WERI-Rb-1 (cell line): ENCODE data around the gene FBXW7.

Source experiments
- DNase-seq: peaks from one replicate; pipeline ENCODE4 v3.0.0-alpha.2; 2020
- H3K27ac ChIP-seq: fragments of 250-450 bp; sonication (Bioruptor Pico); 2 replicates; pipeline ENCODE4 v1.5.1; 2020; ENCODE audit warnings: mild to moderate bottlenecking, moderate library complexity
- H3K27me3 ChIP-seq: fragments of 250-450 bp; sonication (Bioruptor Pico); 2 replicates; pipeline ENCODE4 v1.5.1; 2021; ENCODE audit warnings: mild to moderate bottlenecking, low read depth, moderate library complexity; ENCODE audit not compliant: insufficient read depth, severe bottlenecking
- H3K36me3 ChIP-seq: fragments of 250-450 bp; sonication (Bioruptor Pico); 2 replicates; pipeline ENCODE4 v1.5.1; 2020; ENCODE audit warnings: mild to moderate bottlenecking, moderate library complexity
- H3K4me3 ChIP-seq: 2 replicates; pipeline ENCODE4 v1.5.1; 2011; ENCODE audit warnings: low read depth, mild to moderate bottlenecking, control low read depth, low read length
- H3K9me3 ChIP-seq: fragments of 250-450 bp; sonication (Bioruptor Pico); 2 replicates; pipeline ENCODE4 v1.5.1; 2021; ENCODE audit warnings: mild to moderate bottlenecking, moderate library complexity; ENCODE audit not compliant: severe bottlenecking
- CTCF ChIP-seq: IDR thresholded peaks from 2 replicates; pipeline ENCODE4 v1.5.1; 2011; ENCODE audit warnings: low read depth, mild to moderate bottlenecking, control low read depth, inconsistent platforms, low read length

The FBXW7 gene

DNA sequence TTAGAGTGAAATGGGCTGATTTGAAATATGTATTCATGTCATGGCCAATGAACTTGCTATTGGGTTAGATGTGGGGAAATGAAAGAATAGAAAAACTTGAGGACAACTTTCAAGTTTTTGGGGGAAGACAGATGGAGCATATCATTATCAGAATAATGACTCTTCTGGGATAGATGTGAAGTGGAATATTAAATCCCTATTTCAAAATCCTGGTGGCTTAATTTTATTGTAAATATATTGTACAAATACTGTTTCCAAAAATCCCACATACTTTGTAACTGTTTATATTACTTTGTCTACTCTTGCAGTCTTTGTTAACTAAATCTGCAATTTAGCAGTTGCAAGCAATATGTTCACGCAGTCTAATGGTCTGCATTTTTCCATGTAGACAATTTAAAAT is 35.9 kb upstream of the FBXW7 start:
- TF ChIP-seq CTCF, result no peak
- H3K36me3 ChIP-seq, result no peaks in the 10 kb centered on the region
- H3K4me3 ChIP-seq, result no peak overlapping the region
- DNase-seq, result no peak
- H3K27ac ChIP-seq, result no peak overlapping the region
- no peaks in the 10 kb centered on the region for H3K27me3 ChIP-seq
- no peaks in the 10 kb centered on the region for H3K9me3 ChIP-seq

GRCh38 chr4:152571296-152571695 is 35.4 kb upstream of the FBXW7 start:
- Histone ChIP-seq H3K4me3 (no peak overlapping the region), H3K27me3 (no peaks in the 10 kb centered on the region), H3K27ac (no peak overlapping the region), H3K9me3 (no peaks in the 10 kb centered on the region), H3K36me3 (no peaks in the 10 kb centered on the region)
- DNase-seq, result no peak
- no peak for TF ChIP-seq CTCF

GRCh38 chr4:152565333-152565732 is 29.4 kb upstream of the FBXW7 start:
- no peaks in the 10 kb centered on the region for H3K36me3 ChIP-seq
- no peak overlapping the region for H3K4me3 ChIP-seq
- H3K27ac ChIP-seq, result no peak overlapping the region
- no peaks in the 10 kb centered on the region for H3K9me3 ChIP-seq
- TF ChIP-seq CTCF, result no peak
- H3K27me3 ChIP-seq, result no peaks in the 10 kb centered on the region
- no peak for DNase-seq

DNA sequence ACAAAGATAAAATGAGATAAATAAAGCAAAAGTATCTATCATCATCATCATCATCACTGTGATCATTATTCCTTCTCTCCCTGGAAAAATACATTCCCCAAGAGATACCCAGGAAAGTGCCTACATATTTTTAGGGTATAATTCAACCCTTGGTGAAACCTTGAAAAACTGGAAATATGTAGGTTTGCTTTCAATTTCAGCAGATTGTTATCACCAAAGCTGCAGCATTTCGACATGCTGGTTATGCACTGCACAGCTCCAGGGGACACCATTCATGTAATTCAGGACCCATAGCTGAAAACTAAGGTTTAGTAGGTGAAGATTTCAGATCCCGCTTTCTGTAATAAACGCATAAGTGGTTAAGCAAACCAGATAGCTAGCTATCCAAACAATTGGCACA is 28.4 kb upstream of the FBXW7 start:
- Histone ChIP-seq H3K36me3 (no peaks in the 10 kb centered on the region), H3K9me3 (no peaks in the 10 kb centered on the region), H3K27ac (no peak overlapping the region), H3K4me3 (no peak overlapping the region), H3K27me3 (no peaks in the 10 kb centered on the region)
- no peak for DNase-seq
- no peak for TF ChIP-seq CTCF

DNA sequence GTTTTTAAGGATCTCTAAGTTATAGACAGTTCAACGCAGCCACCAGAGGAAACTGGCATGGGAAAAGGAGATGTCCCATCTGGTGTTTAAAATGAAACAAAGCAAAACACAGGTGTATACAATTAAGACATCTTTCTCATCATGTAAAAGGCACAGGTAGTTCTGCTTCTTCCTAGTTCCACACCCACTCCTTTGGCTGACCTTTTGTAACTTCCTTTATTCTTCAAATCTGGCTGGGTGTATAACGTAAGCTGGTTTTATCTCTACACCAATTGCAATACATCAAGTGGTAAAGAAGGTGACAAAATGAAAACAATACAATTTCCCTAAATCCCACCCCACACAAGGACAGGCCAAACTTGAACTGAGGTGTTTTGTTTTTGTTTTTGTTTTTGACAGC is 27.3 kb upstream of the FBXW7 start:
- Histone ChIP-seq H3K4me3 (no peak overlapping the region), H3K27ac (no peak overlapping the region), H3K9me3 (no peaks in the 10 kb centered on the region), H3K36me3 (no peaks in the 10 kb centered on the region), H3K27me3 (no peaks in the 10 kb centered on the region)
- TF ChIP-seq CTCF, result no peak
- DNase-seq, result no peak

DNA sequence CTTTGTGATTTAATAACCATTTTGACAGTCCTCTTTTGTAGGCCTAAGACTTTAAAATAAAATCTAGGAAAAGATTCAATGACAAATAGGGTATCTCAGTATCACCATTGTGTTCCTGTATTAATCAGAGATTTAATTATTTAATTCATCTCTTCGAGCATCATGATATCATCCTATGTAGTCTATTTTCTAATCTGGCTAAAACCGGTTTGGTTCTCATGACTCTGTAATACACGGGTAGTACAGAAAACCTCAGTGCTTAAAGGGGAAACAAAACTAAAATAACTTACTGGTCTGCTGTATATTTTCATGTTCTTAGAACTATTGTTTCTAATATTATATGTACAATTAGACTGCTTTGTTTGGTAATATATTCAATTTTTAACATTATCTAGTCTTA is 23.7 kb upstream of the FBXW7 start:
- Histone ChIP-seq H3K36me3 (no peaks in the 10 kb centered on the region), H3K27ac (no peak overlapping the region), H3K27me3 (no peaks in the 10 kb centered on the region), H3K4me3 (no peak overlapping the region), H3K9me3 (no peaks in the 10 kb centered on the region)
- no peak for TF ChIP-seq CTCF
- no peak for DNase-seq
